Bone marrow (tissue), 2 donors: ENCODE measurements around the gene SMIM10L2A.
"Not testable (repeated sequence)": the region's sequence is repeated elsewhere in the genome, so short reads cannot be mapped to it uniquely, and the experiment has no call there.

ENCODE experiments used
- DNase-seq, 2 donors: peaks; one replicate each; lab custom pipeline; 2025; lab: John Stamatoyannopoulos, UW

The SMIM10L2A gene

GRCh38 chrX:135423173-135423864, 1.6 kb downstream of the SMIM10L2A start:
- DNase-seq: not testable (repeated sequence)

- no peak for DNase-seq
Observed at GRCh38 chrX:135424469-135424868, 2.7 kb downstream of the SMIM10L2A start.

GRCh38 chrX:135425026-135425965, 3.6 kb downstream of the SMIM10L2A start:
- DNase-seq: no peak

- DNase-seq: no peak
Observed at GRCh38 chrX:135429429-135429828, 7.7 kb downstream of the SMIM10L2A start.

- DNase-seq: no peak
Observed at GRCh38 chrX:135431886-135432285, 10.1 kb downstream of the SMIM10L2A start.

GRCh38 chrX:135432453-135432852, 10.7 kb downstream of the SMIM10L2A start:
- DNase-seq: no peak

- DNase-seq: no peak
Observed at GRCh38 chrX:135432881-135433521, 11.3 kb downstream of the SMIM10L2A start.

- no peak for DNase-seq
Observed at GRCh38 chrX:135433531-135434257, 11.9 kb downstream of the SMIM10L2A start.

- no peak for DNase-seq
Observed at GRCh38 chrX:135434258-135435138, 12.8 kb downstream of the SMIM10L2A start.

GRCh38 chrX:135435139-135435922, 13.6 kb downstream of the SMIM10L2A start:
- DNase-seq: no peak

GRCh38 chrX:135435933-135436332, 14.2 kb downstream of the SMIM10L2A start:
- no peak for DNase-seq

- DNase-seq: no peak
Observed at GRCh38 chrX:135436456-135436855, 14.7 kb downstream of the SMIM10L2A start.

- DNase-seq: no peak
Observed at GRCh38 chrX:135436966-135437866, 15.5 kb downstream of the SMIM10L2A start.

GRCh38 chrX:135437867-135438733, 16.4 kb downstream of the SMIM10L2A start:
- no peak for DNase-seq

GRCh38 chrX:135438734-135439043, 16.9 kb downstream of the SMIM10L2A start:
- DNase-seq: no peak

GRCh38 chrX:135449637-135450550, 28.1 kb downstream of the SMIM10L2A start:
- DNase-seq: no peak

GRCh38 chrX:135453381-135453780, 31.6 kb downstream of the SMIM10L2A start:
- no peak for DNase-seq
